Measurements from ENCODE around the gene COG7.

COG7 gene

DNA sequence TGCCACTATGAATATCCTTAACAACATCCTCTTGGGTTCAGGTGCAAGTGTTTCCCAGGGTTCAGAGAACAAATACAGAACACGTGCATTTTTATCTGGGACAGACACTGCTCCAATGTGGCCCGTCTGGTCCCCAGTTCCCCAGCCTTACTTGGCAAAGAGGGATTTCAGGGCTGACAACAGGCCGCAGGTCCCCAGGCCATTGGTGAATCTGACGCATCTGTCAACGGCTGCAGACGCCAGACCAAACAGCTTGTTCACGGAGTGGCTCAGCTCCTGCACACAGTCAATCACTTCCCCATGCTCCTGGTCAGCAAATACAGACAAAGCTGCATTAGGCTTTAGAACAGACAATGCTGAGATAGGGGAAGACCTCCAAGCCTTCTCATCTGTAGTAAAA lies 36.2 kb downstream of the COG7 start:
- no peak overlapping the region for H3K4me3 ChIP-seq (ENCODE audit: low read depth, low read length)
- no peak for DNase-seq (ENCODE audit: low read depth)
- TF ChIP-seq CTCF (conservative IDR thresholded peaks at IDR 0.05; ENCODE audit: low read depth, low read length) = no peak

GRCh38 chr16:23414731-23415130 lies 38.3 kb downstream of the COG7 start:
- no peak for DNase-seq (ENCODE audit: low read depth)
- TF ChIP-seq CTCF (conservative IDR thresholded peaks at IDR 0.05; ENCODE audit: low read depth, low read length) = no peak
- H3K4me3 ChIP-seq (ENCODE audit: low read depth, low read length) = no peak overlapping the region

GRCh38 chr16:23410176-23410575 lies 42.8 kb downstream of the COG7 start:
- H3K4me3 ChIP-seq (ENCODE audit: low read depth, low read length) = no peak overlapping the region
- no peak for TF ChIP-seq CTCF (conservative IDR thresholded peaks at IDR 0.05; ENCODE audit: low read depth, low read length)
- peak; percentile 26 for DNase-seq (ENCODE audit: low read depth)

- no peak overlapping the region for H3K4me3 ChIP-seq (ENCODE audit: low read depth, low read length)
- no peak for DNase-seq (ENCODE audit: low read depth)
- no peak for TF ChIP-seq CTCF (conservative IDR thresholded peaks at IDR 0.05; ENCODE audit: low read depth, low read length)
Observed at GRCh38 chr16:23409522-23409921, 43.5 kb downstream of the COG7 start.

DNA sequence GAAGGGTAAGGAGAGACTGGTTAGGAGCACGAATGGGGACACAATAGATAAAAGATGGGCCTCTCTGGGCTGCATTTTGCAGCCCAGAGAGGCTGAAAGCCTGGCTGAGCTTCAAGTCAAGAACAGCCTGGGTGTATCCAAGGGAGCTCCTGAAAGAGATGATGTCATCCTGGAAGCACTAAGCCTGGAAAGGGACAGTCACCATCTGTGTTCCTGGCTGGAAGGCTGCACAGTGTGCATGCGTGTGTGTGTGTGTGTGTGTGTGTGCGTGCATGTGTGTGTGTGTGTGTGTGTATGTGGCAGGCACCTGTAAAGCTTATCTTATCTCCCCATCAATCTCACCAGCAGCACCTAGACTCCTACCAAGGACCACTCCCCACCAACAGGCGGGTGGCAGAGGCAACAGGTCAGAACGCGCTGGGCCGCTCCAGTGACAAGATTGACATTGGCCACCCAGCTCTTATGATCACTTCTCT lies 44.1 kb downstream of the COG7 start:
- no peak for TF ChIP-seq CTCF (conservative IDR thresholded peaks at IDR 0.05; ENCODE audit: low read depth, low read length)
- peak; percentile 24 for DNase-seq (ENCODE audit: low read depth)
- H3K4me3 ChIP-seq (ENCODE audit: low read depth, low read length) = no peak overlapping the region

- H3K4me3 ChIP-seq (ENCODE audit: low read depth, low read length) = no peak overlapping the region
- no peak for TF ChIP-seq CTCF (conservative IDR thresholded peaks at IDR 0.05; ENCODE audit: low read depth, low read length)
Observed at GRCh38 chr16:23408242-23408822, 44.7 kb downstream of the COG7 start.

GRCh38 chr16:23407436-23408127 lies 45.4 kb downstream of the COG7 start:
- DNase-seq (ENCODE audit: low read depth) = no peak
- TF ChIP-seq CTCF (conservative IDR thresholded peaks at IDR 0.05; ENCODE audit: low read depth, low read length) = no peak

More at GRCh38 chr16:23408242-23408822, 44.7 kb downstream of the COG7 start:
- no peak for DNase-seq (ENCODE audit: low read depth)

More at GRCh38 chr16:23407436-23408127, 45.4 kb downstream of the COG7 start:
- no peak overlapping the region for H3K4me3 ChIP-seq (ENCODE audit: low read depth, low read length)

All from choroid plexus epithelial cell (primary cell).